Middle frontal gyrus (tissue), 1 donor: ENCODE data around the gene BDKRB2.
"Not testable (repeated sequence)": the region's sequence is repeated elsewhere in the genome, so short reads cannot be mapped to it uniquely, and the experiment has no call there.

Experiments
- DNase-seq: peaks from one replicate; pipeline ENCODE4 v3.0.0-alpha.2; 2015; ENCODE audit warnings: low spot score; ENCODE audit errors: extremely low spot score

BDKRB2 gene

DNA sequence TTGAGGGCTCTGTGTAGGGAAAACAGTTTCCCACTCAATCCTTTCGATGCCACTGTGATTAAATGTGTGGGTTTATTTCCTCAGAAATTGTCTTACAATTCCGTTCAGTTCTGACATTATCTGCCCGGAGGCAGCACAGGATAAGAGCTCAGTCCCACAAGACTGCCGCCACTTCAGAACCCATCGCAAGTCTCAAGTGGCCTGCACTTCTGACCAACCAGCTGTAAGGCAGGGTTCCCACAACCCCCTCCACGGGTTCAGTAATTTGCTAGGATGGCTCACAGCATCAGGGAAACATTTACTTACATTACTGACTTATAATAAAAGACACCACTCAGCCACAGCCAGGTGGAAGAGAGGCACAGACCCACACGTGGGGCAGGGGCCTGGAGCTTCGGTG lies 17.2 kb downstream of the BDKRB2 start:
- no peak for DNase-seq

- DNase-seq, result no peak
These were observed 19.9 kb downstream of the BDKRB2 start for GRCh38 chr14:96224480-96225096.

- DNase-seq, result no peak
These were observed 20.6 kb downstream of the BDKRB2 start for GRCh38 chr14:96225213-96225612.

DNA sequence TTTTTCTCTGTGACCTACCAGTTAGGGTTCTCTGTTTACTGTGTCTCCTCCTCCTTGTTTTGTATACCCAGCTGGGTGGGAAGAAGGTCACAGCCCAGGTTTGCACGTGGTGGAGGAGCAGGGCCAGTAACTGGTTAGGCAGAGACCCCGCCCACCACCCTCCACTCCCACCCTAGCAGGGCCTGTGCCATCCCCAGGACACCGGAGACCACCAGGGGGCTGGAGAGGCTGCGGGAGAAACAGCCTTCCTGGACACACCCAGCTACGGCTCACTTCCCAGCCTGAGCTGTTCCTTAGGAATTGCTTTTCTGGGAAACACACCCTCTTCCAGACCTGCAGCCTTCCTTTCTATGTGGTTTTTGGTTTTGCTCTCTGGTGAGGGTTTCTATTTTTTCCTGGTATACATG lies 21.1 kb downstream of the BDKRB2 start:
- no peak for DNase-seq

- DNase-seq, result no peak
These were observed 22.8 kb downstream of the BDKRB2 start for GRCh38 chr14:96227428-96227827.

- no peak for DNase-seq
These were observed 24.7 kb downstream of the BDKRB2 start for GRCh38 chr14:96229315-96229714.

- no peak for DNase-seq
These were observed 26.4 kb downstream of the BDKRB2 start for GRCh38 chr14:96231056-96231455.

- DNase-seq, result no peak
These were observed 27.0 kb downstream of the BDKRB2 start for GRCh38 chr14:96231526-96232130.

- no peak for DNase-seq
These were observed 27.9 kb downstream of the BDKRB2 start for GRCh38 chr14:96232506-96232905.

- DNase-seq, result no peak
These were observed 29.0 kb downstream of the BDKRB2 start for GRCh38 chr14:96233661-96234060.

DNA sequence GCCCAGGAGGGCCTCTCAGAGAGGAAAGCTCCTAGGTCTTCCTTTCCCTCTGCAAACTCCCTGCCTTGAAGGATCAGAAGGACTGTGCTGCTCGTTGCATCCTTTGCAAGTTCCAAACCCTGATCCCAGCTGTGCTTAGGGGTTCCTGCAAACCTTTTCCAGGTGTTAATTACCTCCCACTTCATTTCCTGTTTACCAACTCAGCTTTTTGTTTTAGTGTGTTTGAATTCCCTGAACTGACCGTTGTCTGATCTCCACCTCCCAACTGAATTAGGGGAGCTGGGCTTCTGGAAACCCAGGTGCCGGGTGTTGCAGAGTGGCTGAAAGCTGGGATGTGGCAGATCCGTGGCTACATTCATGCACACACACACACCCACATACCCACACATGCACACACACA lies 30.8 kb downstream of the BDKRB2 start:
- no peak for DNase-seq

DNA sequence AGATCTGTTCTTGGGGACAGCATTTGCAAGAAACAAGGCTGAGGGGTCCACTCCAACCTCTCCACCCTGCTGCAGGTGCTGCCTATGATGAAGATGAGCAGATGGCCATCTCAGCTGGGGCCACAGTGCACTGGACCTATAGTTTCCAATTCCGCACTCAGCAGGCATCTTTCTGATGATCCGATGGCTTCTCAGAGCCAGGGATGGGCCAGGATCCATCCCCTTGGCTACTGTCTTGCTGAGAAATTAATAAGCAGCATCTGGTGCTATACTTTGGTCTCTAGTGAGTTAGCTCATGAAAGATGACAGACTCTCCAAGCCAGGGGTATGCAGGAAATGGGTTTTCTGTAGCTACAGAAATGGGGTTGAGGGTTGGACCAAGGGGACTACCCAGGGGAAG lies 33.0 kb downstream of the BDKRB2 start:
- no peak for DNase-seq

- no peak for DNase-seq
These were observed 34.1 kb downstream of the BDKRB2 start for GRCh38 chr14:96238676-96239265.

GRCh38 chr14:96239711-96240141 lies 35.1 kb downstream of the BDKRB2 start:
- DNase-seq, result no peak

DNA sequence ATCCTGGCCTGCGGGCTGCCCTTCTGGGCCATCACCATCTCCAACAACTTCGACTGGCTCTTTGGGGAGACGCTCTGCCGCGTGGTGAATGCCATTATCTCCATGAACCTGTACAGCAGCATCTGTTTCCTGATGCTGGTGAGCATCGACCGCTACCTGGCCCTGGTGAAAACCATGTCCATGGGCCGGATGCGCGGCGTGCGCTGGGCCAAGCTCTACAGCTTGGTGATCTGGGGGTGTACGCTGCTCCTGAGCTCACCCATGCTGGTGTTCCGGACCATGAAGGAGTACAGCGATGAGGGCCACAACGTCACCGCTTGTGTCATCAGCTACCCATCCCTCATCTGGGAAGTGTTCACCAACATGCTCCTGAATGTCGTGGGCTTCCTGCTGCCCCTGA lies 36.0 kb downstream of the BDKRB2 start:
- DNase-seq, result no peak

DNA sequence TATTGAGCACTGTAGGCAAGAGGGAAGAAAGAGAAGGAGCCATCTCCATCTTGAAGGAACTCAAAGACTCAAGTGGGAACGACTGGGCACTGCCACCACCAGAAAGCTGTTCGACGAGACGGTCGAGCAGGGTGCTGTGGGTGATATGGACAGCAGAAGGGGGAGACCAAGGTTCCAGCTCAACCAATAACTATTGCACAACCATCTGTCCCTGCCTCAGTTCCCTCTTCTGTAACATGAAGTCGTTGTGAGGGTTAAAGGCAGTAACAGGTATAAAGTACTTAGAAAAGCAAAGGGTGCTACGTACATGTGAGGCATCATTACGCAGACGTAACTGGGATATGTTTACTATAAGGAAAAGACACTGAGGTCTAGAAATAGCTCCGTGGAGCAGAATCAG lies 37.5 kb downstream of the BDKRB2 start:
- no peak for DNase-seq

DNA sequence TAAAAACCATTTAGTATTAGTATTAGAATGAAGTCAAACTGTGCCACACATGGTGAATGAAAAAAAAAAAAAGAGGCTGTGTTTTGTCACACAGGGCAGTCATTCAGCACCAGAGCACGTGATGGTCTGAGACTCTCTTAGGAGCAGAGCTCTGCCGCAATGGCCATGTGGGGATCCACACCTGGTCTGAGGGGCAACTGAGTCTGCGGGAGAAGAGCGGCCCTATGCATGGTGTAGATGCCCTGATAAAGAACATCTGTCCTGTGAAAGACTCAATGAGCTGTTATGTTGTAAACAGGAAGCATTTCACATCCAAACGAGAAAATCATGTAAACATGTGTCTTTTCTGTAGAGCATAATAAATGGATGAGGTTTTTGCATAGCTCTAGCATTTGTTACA lies 39.1 kb downstream of the BDKRB2 start:
- no peak for DNase-seq

- not testable (repeated sequence) for DNase-seq
These were observed 40.4 kb downstream of the BDKRB2 start for GRCh38 chr14:96245074-96245473.

GRCh38 chr14:96245710-96246538 lies 41.3 kb downstream of the BDKRB2 start:
- DNase-seq, result no peak

DNA sequence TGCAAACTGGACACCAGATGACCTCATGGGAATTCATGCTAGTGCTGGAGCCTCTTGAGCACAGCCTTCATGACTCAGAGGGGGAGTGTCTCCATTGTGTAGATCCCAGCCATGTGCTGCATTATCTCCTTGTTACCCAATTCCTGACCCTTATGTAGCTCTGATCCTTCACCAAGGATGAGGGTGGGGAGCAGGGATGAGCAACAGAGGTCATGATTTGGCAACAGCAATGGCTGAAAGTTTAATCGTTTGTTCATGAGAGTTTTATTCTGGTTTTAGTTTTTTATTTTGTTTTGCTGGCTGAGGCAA lies 41.9 kb downstream of the BDKRB2 start:
- DNase-seq, result no peak

DNA sequence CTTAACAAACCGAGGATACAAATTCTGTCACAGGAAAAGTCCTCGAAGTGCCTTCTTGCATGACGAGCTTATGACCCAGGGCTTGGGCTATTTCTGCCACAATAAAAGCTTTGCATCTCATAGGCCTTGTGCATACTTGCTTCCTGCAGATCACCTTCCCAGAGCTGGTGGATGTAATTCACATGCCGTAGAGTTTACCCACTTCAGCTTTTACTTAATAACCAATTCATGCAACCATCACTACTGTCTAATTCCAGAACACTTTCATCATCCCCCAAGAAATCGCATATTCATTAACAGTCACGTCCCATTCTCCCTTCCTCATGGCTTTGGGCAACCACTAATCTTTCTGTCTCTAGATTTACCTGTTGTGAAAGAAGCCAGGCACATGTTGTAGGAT lies 42.4 kb downstream of the BDKRB2 start:
- no peak for DNase-seq

DNA sequence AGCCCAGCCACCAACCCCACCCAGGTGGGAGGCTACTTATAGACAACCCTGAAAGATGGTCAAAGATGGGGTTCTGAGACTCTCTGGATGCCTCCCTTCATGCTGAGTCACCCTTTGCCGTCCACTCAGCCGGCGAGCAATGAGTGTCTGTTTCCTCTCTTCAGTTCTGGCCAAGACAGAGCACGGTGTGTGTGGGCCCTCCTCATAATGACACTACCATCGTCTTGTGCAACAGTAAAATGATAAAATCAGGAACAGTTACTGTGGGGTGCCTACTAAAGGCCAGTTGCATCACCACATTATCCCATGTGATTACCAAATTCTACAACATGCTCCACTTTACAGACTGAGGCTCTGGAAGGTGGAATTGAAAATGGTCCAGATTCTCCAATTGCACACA lies 44.4 kb downstream of the BDKRB2 start:
- DNase-seq, result no peak
